ENCODE results near the gene ARHGAP15. TPM values are rescaled to one million over a fixed set of nuclear protein-coding genes. Genes with fewer than 3 reads are reported as not detected.

Gene ARHGAP15
- total and polyA plus RNA-seq, 9 donors, result 1.5 to 10.0 (median 2.6) TPM

- H3K4me1 ChIP-seq (ENCODE audit: insufficient read depth), result no peaks in the 10 kb centered on the region
- H3K27me3 ChIP-seq, result no peaks in the 10 kb centered on the region
- H3K36me3 ChIP-seq, result no peaks in the 10 kb centered on the region
- H3K4me3 ChIP-seq, result no peak overlapping the region
- no peak overlapping the region for H3K27ac ChIP-seq
- 77 to 89% (median 82%) methylated on average over 2 of the region's 2 CpGs for WGBS, 3 donors
- H3K9me3 ChIP-seq, result no peaks in the 10 kb centered on the region
- no peak for DNase-seq
- intact Hi-C loops (cut with DNase I), result no loop called here
- TF ChIP-seq, protein P1, sequence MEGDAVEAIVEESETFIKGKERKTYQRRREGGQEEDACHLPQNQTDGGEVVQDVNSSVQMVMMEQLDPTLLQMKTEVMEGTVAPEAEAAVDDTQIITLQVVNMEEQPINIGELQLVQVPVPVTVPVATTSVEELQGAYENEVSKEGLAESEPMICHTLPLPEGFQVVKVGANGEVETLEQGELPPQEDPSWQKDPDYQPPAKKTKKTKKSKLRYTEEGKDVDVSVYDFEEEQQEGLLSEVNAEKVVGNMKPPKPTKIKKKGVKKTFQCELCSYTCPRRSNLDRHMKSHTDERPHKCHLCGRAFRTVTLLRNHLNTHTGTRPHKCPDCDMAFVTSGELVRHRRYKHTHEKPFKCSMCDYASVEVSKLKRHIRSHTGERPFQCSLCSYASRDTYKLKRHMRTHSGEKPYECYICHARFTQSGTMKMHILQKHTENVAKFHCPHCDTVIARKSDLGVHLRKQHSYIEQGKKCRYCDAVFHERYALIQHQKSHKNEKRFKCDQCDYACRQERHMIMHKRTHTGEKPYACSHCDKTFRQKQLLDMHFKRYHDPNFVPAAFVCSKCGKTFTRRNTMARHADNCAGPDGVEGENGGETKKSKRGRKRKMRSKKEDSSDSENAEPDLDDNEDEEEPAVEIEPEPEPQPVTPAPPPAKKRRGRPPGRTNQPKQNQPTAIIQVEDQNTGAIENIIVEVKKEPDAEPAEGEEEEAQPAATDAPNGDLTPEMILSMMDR (IDR thresholded peaks at IDR 0.05), result no peak
- no peak for TF ChIP-seq POLR2A (IDR thresholded peaks at IDR 0.05)
- TF ChIP-seq EP300 (IDR thresholded peaks at IDR 0.05), result no peak
Measured at GRCh38 chr2:143617803-143618415, 488.7 kb downstream of the ARHGAP15 start.

GRCh38 chr2:143622106-143622505, 492.9 kb downstream of the ARHGAP15 start:
- Histone ChIP-seq H3K36me3 (no peaks in the 10 kb centered on the region), H3K9me3 (no peaks in the 10 kb centered on the region), H3K27ac (no peak overlapping the region), H3K27me3 (no peaks in the 10 kb centered on the region), H3K4me1 (ENCODE audit: insufficient read depth) (no peaks in the 10 kb centered on the region), H3K4me3 (no peak overlapping the region)
- TF ChIP-seq, protein P1 (IDR thresholded peaks at IDR 0.05), result no peak
- DNase-seq, result no peak
- WGBS, 3 donors, result 92 to 97% (median 94%) methylated on average over 2 of the region's 2 CpGs
- intact Hi-C loops (cut with DNase I), result no loop called here

DNA sequence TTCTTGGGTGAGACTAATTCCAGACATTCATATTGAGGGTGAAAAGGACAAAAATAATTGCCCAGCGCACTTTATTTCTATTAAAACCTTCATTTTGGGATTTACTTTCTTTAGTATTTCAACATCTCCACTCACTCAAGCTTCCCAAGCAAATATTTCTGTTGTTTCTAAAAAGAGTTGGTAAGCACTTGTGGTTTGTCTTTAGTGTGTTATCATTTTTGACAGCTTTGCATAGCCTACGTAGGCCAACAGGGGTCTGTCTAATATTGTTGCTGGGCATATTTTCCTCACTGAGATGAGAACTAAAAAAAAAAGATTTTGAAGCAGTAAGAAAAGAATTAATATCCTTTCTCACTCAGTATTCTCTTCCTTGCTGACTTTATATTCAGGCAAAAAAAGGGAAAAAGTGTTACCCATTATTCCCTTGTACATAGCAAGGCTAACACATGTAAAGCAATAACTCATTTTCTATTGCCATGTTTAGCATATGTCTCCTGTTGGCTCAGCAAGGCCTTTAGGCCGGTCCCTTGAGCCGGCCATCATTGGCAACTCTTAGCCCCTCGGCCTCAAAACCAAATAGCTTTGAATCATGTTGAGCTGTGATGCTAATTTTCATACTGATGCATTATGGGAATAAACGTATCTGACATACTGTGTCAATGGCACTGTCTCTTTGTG, 494.2 kb downstream of the ARHGAP15 start:
- Histone ChIP-seq H3K36me3 (no peaks in the 10 kb centered on the region), H3K4me3 (no peak overlapping the region), H3K4me1 (ENCODE audit: insufficient read depth) (no peaks in the 10 kb centered on the region), H3K27me3 (no peaks in the 10 kb centered on the region), H3K27ac (no peak overlapping the region), H3K9me3 (no peaks in the 10 kb centered on the region)
- DNase-seq, result no peak
- intact Hi-C loops (cut with DNase I), result no loop called here
- TF ChIP-seq EP300 (IDR thresholded peaks at IDR 0.05) (no peak), POLR2A (IDR thresholded peaks at IDR 0.05) (no peak)
- TF ChIP-seq, protein P1 (IDR thresholded peaks at IDR 0.05), result no peak
- 81 to 87% (median 82%) methylated on average over 6 of the region's 6 CpGs for WGBS, 3 donors

GRCh38 chr2:143623909-143624260, 494.7 kb downstream of the ARHGAP15 start:
- Histone ChIP-seq H3K36me3 (no peaks in the 10 kb centered on the region), H3K27me3 (no peaks in the 10 kb centered on the region), H3K4me3 (no peak overlapping the region), H3K27ac (no peak overlapping the region), H3K9me3 (no peaks in the 10 kb centered on the region), H3K4me1 (ENCODE audit: insufficient read depth) (no peaks in the 10 kb centered on the region)
- 37 to 62% (median 39%) methylated on average over 8 of the region's 8 CpGs for WGBS, 3 donors
- peak in 1 of 5 donors; percentile 18 for DNase-seq
- no peak for TF ChIP-seq POLR2A (IDR thresholded peaks at IDR 0.05)
- TF ChIP-seq, protein P1 (IDR thresholded peaks at IDR 0.05), result no peak
- intact Hi-C loops (cut with DNase I), result no loop called here
